ENCODE measurements around the gene MBD1.
"Not testable (repeated sequence)": the region's sequence is repeated elsewhere in the genome, so short reads cannot be mapped to it uniquely, and the experiment has no call there.

Gene MBD1

GRCh38 chr18:50249576-50249975 is 31.7 kb downstream of the MBD1 start:
- no peak for DNase-seq (ENCODE audit: low read depth)
- no peak overlapping the region for H3K4me3 ChIP-seq (ENCODE audit: low read depth, low read length)
- no peak for TF ChIP-seq CTCF (IDR thresholded peaks at IDR 0.05; ENCODE audit: insufficient read depth, low read depth, low read length, missing control alignments)

DNA sequence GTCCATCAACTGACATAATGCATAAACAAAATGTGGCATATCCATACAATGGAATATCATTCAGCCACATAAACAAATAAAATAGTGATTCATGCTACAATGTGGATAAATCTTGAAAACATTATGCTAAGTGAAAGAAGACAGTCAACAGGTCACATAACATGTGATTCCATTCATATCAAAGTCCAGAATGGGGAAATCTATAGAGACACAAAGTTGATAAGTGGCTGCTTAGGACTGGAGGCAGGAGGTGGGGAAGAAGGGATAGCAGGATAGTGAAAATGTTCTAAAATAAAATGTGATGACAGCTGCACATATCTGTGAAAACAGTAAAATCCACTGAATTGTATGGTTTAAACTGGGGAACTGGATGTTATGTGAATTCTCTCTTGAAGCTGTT is 33.8 kb downstream of the MBD1 start:
- no peak for TF ChIP-seq CTCF (IDR thresholded peaks at IDR 0.05; ENCODE audit: insufficient read depth, low read depth, low read length, missing control alignments)
- no peak for DNase-seq (ENCODE audit: low read depth)
- H3K4me3 ChIP-seq (ENCODE audit: low read depth, low read length), result no peak overlapping the region

DNA sequence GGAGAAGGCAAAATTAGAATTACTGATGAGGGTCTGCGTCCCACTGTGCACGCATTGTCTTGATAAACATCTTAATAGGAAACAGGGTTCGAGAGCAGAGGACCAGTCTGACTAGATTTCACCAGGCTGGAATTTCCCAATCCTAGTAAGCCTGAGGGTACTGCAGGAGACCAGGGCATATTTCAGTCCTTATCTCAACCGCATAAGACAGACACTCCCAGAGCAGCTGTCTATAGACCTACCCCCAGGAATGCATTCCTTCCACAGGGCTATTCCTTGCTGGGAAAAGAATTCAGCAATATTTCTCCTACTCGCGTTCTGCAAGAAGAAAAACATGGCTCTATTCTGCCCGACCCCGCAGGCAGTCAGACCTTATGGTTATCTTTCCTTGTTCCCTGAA is 39.6 kb downstream of the MBD1 start:
- H3K4me3 ChIP-seq (ENCODE audit: low read depth, low read length); DNase-seq (ENCODE audit: low read depth): not testable (repeated sequence)

- H3K4me3 ChIP-seq (ENCODE audit: low read depth, low read length), result no peak overlapping the region
- no peak for DNase-seq (ENCODE audit: low read depth)
- no peak for TF ChIP-seq CTCF (IDR thresholded peaks at IDR 0.05; ENCODE audit: insufficient read depth, low read depth, low read length, missing control alignments)
Observed at GRCh38 chr18:50240080-50240563, 41.2 kb downstream of the MBD1 start.

GRCh38 chr18:50232419-50232818 is 48.9 kb downstream of the MBD1 start:
- H3K4me3 ChIP-seq (ENCODE audit: low read depth, low read length), result no peak overlapping the region

GRCh38 chr18:50231621-50232020 is 49.7 kb downstream of the MBD1 start:
- no peak for TF ChIP-seq CTCF (IDR thresholded peaks at IDR 0.05; ENCODE audit: insufficient read depth, low read depth, low read length, missing control alignments)

More at GRCh38 chr18:50232419-50232818, 48.9 kb downstream of the MBD1 start:
- no peak for TF ChIP-seq CTCF (IDR thresholded peaks at IDR 0.05; ENCODE audit: insufficient read depth, low read depth, low read length, missing control alignments)
- no peak for DNase-seq (ENCODE audit: low read depth)

DNA sequence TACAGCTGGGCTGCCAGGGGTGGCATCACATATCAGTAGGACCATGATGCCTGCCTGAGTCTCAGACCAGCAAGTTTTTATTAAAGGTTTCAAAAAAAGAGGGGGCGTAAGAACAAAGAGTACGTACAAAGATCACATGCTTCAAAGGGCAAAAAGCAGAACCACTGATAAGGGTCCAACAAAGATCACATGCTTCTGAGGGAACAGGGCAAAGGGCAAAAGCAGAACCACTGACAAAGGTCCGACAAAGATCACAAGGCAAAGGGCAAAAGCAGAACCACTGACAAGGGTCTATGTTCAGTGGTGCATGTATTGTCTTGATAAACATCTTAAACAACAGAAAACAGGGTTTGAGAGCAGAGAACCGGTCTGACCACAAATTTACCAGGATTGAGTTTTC is 61.1 kb downstream of the MBD1 start:
- DNase-seq (ENCODE audit: low read depth); H3K4me3 ChIP-seq (ENCODE audit: low read depth, low read length): not testable (repeated sequence)

More at GRCh38 chr18:50231621-50232020, 49.7 kb downstream of the MBD1 start:
- H3K4me3 ChIP-seq (ENCODE audit: low read depth, low read length), result no peak overlapping the region
- no peak for DNase-seq (ENCODE audit: low read depth)

All from GM12865 (cell line).